MCF 10A (cell line): Measurements from ENCODE around the gene FAM193B. TPM values are rescaled to one million over a fixed set of nuclear protein-coding genes. Genes with fewer than 3 reads are reported as not detected.
A peak's percentile ranks its signal among the peaks of the same experiment; 100 is the strongest.

Experiments
- BruUV-seq: library from RNA; stranded (reverse); fragments of 400-500 nt; replicated peaks from 2 replicates; lab custom pipeline; 2021; lab: Mats Ljungman, UMichigan
- CTCF ChIA-PET: fragments of 300-600 bp; sonication (Branson Sonifier 250); formaldehyde crosslinking; extraction: SDS; loops from one replicate; lab custom pipeline; 2021; ENCODE audit warnings: antibody characterized with exemption, inconsistent platforms; lab: Yijun Ruan, JAX
- POLR2A ChIA-PET: fragments of 300-600, 350-650 bp; sonication (Branson Sonifier 250); formaldehyde crosslinking; extraction: SDS; loops from one replicate; lab custom pipeline; 2020; ENCODE audit warnings: antibody characterized with exemption, inconsistent platforms; lab: Yijun Ruan, JAX
- DNase-seq: peaks from one replicate; pipeline ENCODE4 v3.0.0-alpha.2; 2018; ENCODE audit not compliant: unreplicated experiment
- H3K27ac Mint-ChIP-seq: one replicate; pipeline ENCODE4 v1.8.0; 2022; ENCODE audit warnings: mild to moderate bottlenecking, low read depth, mixed read lengths; ENCODE audit not compliant: unreplicated experiment
- H3K27me3 Mint-ChIP-seq: one replicate; pipeline ENCODE4 v1.8.0; 2022; ENCODE audit warnings: mixed read lengths; ENCODE audit not compliant: insufficient read depth, unreplicated experiment
- H3K36me3 Mint-ChIP-seq: one replicate; pipeline ENCODE4 v1.8.0; 2022; ENCODE audit warnings: mild to moderate bottlenecking, moderate library complexity, mixed read lengths; ENCODE audit not compliant: insufficient read depth, unreplicated experiment
- H3K4me1 Mint-ChIP-seq: one replicate; pipeline ENCODE4 v1.8.0; 2022; ENCODE audit warnings: mixed read lengths; ENCODE audit not compliant: insufficient read depth, unreplicated experiment
- H3K4me3 Mint-ChIP-seq: one replicate; pipeline ENCODE4 v1.8.0; 2022; ENCODE audit warnings: mild to moderate bottlenecking, moderate library complexity, mixed read lengths; ENCODE audit not compliant: unreplicated experiment
- H3K9me3 Mint-ChIP-seq: one replicate; pipeline ENCODE4 v1.8.0; 2022; ENCODE audit warnings: mixed read lengths; ENCODE audit not compliant: unreplicated experiment
- CTCF ChIP-seq: fragments of 200-600 bp; IDR thresholded peaks from one replicate; pipeline ENCODE4 v1.8.0; 2022; ENCODE audit warnings: antibody characterized with exemption, mild to moderate bottlenecking; ENCODE audit not compliant: unreplicated experiment
- intact Hi-C: fragments of 100-400 bp; cut with micrococcal nuclease; formaldehyde crosslinking; loops from 2 replicates; pipeline ENCODE4 v1.14.1; 2022
- total RNA-seq: library from RNA; stranded (reverse); gene quantifications from 2 replicates; pipeline ENCODE4 v1.2.3, GENCODE V29; 2022

FAM193B gene
- total RNA-seq, 1 experiment from 2014 or later: 80.4 TPM

GRCh38 chr5:177595991-177596774, 41.8 kb upstream of the FAM193B start:
- peaks cover 52% of the 10 kb centered on the region for H3K36me3 Mint-ChIP-seq
- H3K27ac Mint-ChIP-seq: no peak overlapping the region
- no peaks in the 10 kb centered on the region for H3K9me3 Mint-ChIP-seq
- ChIA-PET POLR2A (interaction anchor here (0.7 to 2.3 kb wide), 2 partner anchors 11 to 43 kb away, joined by 3 to 6 read pairs; no protein-coding TSS in a partner anchor), CTCF (interaction anchor here (0.6 to 1.7 kb wide), 2 partner anchors 11 to 191 kb away, joined by 4 to 8 read pairs; no protein-coding TSS in a partner anchor)
- DNase-seq: no peak
- no peak for TF ChIP-seq CTCF
- intact Hi-C loops: no loop called here
- peaks cover 4% of the 10 kb centered on the region for H3K27me3 Mint-ChIP-seq
- no peak overlapping the region for H3K4me3 Mint-ChIP-seq
- no TSS peak for BruUV-seq
- peaks cover 27% of the 10 kb centered on the region for H3K4me1 Mint-ChIP-seq

DNA sequence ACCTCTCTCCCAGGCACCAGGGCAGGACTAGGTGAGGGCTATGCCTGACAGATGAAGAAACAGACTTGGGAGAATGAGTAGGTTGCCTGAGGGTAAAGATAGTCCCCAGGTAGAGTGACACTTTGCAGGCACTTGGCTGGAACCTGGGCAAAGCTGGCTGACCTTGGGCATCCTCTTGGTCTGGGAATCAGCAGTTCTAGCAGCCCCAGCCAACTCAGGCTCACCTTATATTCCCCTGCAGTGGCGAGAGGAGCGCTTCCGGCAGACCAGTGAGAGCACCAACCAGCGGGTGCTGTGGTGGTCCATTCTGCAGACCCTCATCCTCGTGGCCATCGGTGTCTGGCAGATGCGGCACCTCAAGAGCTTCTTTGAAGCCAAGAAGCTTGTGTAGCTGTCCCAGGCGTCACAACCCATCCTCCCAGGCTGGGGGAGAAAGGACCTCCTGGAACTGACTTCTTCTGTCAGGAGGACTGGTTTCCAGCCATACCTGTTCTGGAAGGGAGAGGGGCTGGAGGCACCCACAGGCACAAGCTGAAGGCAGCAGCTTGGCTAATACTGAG, 40.7 kb upstream of the FAM193B start:
- TF ChIP-seq CTCF: no peak
- ChIA-PET CTCF (interaction anchor here (1.7 kb wide), 1 partner anchor 12 kb away, joined by 8 read pairs; no protein-coding TSS in a partner anchor), POLR2A (no interaction called here)
- Mint-ChIP-seq H3K27ac (no peak overlapping the region), H3K4me3 (no peak overlapping the region), H3K27me3 (peaks cover 14% of the 10 kb centered on the region), H3K9me3 (no peaks in the 10 kb centered on the region), H3K4me1 (peaks cover 18% of the 10 kb centered on the region), H3K36me3 (peaks cover 48% of the 10 kb centered on the region)
- intact Hi-C loops: no loop called here
- DNase-seq: no peak
- BruUV-seq: no TSS peak

DNA sequence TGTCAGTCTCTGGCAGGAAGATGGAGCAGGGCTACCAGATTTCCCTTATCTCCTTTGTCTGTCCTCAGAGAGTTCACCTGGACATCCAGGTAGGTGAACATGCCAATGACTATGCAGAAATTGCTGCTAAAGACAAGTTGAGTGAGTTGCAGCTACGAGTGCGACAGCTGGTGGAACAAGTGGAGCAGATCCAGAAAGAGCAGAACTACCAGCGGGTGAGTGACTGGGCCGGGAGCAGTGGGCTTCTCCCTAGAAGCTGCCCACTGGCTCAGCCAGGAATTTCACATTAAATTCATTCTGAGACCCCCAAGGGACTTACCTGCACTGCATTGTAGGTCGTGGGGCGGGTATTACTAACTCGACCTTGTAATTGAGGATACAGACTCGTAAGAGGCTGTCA, 39.7 kb upstream of the FAM193B start:
- Mint-ChIP-seq H3K9me3 (no peaks in the 10 kb centered on the region), H3K4me1 (peaks cover 17% of the 10 kb centered on the region), H3K27me3 (peaks cover 25% of the 10 kb centered on the region), H3K36me3 (peaks cover 48% of the 10 kb centered on the region), H3K27ac (peak overlapping the region; percentile 16), H3K4me3 (no peak overlapping the region)
- DNase-seq: no peak
- intact Hi-C loops: loop anchor here (5.0 kb wide), 2 partner anchors 47 to 92 kb away; no protein-coding TSS in a partner anchor
- no TSS peak for BruUV-seq
- POLR2A ChIA-PET: interaction anchor here (2.7 kb wide), 1 partner anchor 49 kb away, joined by 55 read pairs; no protein-coding TSS in a partner anchor
- TF ChIP-seq CTCF: no peak
- CTCF ChIA-PET: interaction anchor here (2.5 kb wide), 1 partner anchor 13 kb away, joined by 9 read pairs; no protein-coding TSS in a partner anchor

- no TSS peak for BruUV-seq
- Mint-ChIP-seq H3K27ac (peak overlapping the region; percentile 16), H3K4me1 (peaks cover 11% of the 10 kb centered on the region), H3K9me3 (no peaks in the 10 kb centered on the region), H3K27me3 (peaks cover 30% of the 10 kb centered on the region), H3K36me3 (peaks cover 48% of the 10 kb centered on the region), H3K4me3 (peak overlapping the region; percentile 85)
- POLR2A ChIA-PET: interaction anchor here (1.6 to 2.7 kb wide), 3 partner anchors 14 to 48 kb away, joined by 5 to 55 read pairs (median 24); no protein-coding TSS in a partner anchor
- no peak for DNase-seq
- CTCF ChIA-PET: interaction anchor here (0.6 to 2.5 kb wide), 3 partner anchors 14 to 745 kb away, joined by 3 to 9 read pairs (median 4); no protein-coding TSS in a partner anchor
- TF ChIP-seq CTCF: no peak
- intact Hi-C loops: loop anchor here (5.0 kb wide), 2 partner anchors 46 to 91 kb away; no protein-coding TSS in a partner anchor
Observed at GRCh38 chr5:177593511-177593910, 39.1 kb upstream of the FAM193B start.
